ENCODE data around the gene FAM240A.

FAM240A gene

GRCh38 chr3:46619845-46620778 lies 7.8 kb downstream of the FAM240A start:
- FAIRE-seq (no peak), DNase-seq (ENCODE audit: insufficient read length, low spot score) (no peak)

DNA sequence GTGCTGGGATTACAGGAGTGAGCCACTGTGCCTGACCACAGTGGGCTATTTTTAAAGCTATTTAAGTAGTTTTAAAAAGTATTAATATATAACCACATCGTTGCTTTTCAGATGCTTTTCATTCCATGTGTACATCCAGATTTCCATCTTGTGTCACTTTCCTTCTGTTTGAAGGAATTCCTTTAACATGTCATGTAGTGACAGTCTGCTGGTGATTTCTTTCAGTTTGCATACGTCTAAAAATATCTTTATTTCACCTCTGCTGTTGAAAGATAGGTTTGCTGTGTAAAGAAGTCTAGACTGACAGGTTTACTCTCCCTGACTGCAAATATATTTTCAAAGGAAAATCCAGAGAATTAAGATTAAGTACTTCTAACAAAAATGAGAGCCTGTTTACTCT lies 12.2 kb downstream of the FAM240A start:
- no peak for FAIRE-seq

DNA sequence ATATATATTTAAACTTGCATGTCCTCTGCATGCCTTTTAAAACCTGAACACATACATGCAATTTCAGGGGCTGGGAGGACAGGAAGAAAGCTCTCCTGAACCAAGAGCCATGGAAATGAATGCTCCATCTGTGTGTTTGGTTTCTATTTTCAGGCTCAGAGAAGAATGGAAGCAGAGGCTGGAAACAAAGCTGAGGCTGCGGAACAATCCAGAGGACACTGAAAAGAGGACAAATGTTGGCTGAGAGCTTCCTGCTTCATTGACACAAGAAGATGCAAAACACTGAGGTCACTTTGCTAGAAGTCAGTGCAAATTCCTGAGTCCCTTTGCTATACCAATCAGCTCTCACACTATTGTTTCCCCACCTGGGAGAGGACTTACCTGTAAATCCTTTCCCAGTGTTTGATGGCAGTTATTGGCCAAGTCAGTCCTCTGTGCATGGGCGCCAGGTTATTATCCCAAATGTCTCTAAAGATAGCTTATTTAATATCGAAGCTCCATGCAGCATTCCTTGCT lies 12.7 kb downstream of the FAM240A start:
- DNase-seq (ENCODE audit: insufficient read length, low spot score) (no peak), FAIRE-seq (no peak)

More for the DNA sequence above, 12.2 kb downstream of the FAM240A start:
- no peak for DNase-seq (ENCODE audit: insufficient read length, low spot score)

DNA sequence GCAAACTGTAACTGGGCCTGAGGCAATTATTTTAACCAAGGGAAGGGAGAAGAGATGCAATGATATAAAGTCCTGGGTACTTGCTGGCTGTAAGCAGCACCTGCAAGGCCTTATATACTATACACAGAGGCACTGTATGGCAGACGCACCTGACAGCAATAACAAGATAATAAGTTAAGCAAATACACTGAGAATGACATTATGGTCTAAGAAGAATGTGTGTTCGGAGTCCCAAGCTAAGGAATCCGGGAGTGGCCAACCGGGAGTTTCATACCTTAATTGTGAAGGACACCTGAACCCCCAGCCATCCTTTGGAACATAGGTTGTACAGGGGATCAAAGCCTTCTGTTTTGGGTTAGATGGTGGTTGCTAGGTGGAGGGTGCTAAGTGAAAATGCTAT lies 13.7 kb downstream of the FAM240A start:
- DNase-seq (ENCODE audit: insufficient read length, low spot score), result no peak
- FAIRE-seq, result no peak

GRCh38 chr3:46627078-46627477 lies 14.8 kb downstream of the FAM240A start:
- no peak for DNase-seq (ENCODE audit: insufficient read length, low spot score)
- no peak for FAIRE-seq

GRCh38 chr3:46628901-46629369 lies 16.6 kb downstream of the FAM240A start:
- no peak for FAIRE-seq

DNA sequence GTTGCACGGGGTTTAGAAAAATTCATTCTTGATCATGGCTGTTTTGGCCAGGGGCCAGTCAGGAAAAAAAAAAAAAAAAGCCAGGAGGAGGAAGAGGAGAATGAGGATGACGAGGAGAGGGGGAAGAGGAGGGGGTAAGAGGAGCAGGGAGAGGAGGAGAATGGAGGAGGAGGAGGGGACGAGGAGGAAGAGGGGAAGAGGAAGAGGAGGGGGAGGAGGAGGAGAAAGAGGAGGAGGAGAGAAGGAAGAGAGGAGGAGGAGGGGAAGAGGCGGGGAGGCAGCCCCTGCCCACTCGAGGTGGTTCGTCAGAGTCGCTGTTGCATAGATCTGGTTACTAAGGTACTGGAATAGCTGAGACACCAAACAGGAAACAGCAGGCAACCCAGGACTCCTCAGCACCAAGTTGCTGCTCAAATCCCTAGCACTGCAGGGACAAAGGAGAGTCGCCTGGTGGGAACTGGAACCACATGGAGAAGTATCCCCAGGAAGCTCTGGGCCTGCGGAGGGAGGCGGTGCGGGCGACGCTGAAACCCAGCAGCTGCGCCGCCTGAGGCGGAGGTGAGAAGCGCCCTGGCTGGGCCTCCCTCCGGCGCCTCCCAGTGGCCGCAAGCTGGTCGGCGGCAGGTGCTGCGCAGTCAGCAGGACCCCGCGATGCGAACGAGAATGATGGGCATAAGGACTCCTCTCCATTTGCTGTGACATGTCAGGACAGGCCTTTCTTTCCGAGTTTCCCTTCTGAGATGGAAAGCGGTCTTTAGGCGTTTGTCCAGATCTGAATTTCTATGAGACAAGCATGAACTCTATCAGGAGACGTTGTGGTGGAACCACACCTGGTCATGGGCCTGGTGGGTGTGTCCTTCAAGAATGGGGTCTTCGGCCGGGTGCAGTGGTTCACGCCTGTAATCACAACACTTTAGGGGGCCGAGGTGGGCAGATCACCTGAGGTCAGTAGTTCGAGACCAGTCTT lies 17.5 kb downstream of the FAM240A start:
- peak; percentile 80 for DNase-seq (ENCODE audit: insufficient read length, low spot score)

More at GRCh38 chr3:46628901-46629369, 16.6 kb downstream of the FAM240A start:
- no peak for DNase-seq (ENCODE audit: insufficient read length, low spot score)

DNA sequence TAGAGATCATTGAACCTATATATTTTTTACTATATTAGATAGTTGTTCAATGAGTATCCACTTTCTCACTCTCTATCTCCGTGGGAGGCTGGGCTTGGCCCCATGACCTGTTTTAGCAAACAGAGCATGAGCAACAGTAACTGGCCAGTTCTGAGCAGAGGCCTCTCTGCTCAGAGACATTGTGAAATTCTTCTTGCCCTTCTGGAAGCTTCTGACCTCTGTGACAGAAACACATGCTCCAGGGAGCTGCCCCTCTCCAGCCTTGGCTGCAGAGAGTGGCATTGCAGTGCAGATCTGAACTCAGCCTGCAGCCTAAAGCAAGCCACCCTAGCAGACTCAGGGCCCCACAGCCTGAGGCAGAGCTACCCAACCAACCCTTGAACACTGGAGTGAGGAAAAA lies 20.5 kb downstream of the FAM240A start:
- DNase-seq (ENCODE audit: insufficient read length, low spot score) (no peak), FAIRE-seq (no peak)

More for the DNA sequence above, 17.5 kb downstream of the FAM240A start:
- FAIRE-seq, result peak; percentile 93

- FAIRE-seq, result no peak
Observed at GRCh38 chr3:46634856-46635255, 22.5 kb downstream of the FAM240A start.

DNA sequence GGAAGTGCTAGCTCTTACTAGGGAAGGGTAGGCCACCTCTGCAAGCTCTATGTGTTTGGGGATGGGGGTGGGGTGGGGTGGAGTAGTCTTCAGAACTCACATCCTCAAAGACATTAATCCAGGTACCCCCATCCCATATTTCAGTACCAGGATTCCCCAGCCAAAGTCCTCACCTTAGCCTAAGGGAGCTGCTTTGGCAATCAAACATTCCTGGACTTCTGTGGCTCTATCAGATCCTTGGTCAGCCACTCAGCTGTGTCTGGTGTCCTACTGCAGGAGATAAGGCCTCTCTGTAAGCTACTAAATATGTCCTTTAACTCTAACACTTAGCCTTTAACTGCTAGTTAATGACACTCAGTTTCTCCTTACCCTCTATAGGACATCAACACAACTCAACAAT lies 26.9 kb downstream of the FAM240A start:
- DNase-seq (ENCODE audit: insufficient read length, low spot score) (no peak), FAIRE-seq (no peak)

More at GRCh38 chr3:46634856-46635255, 22.5 kb downstream of the FAM240A start:
- DNase-seq (ENCODE audit: insufficient read length, low spot score), result no peak

- DNase-seq (ENCODE audit: insufficient read length, low spot score) (no peak), FAIRE-seq (no peak)
Observed at GRCh38 chr3:46640927-46641326, 28.6 kb downstream of the FAM240A start.

GRCh38 chr3:46642971-46643370 lies 30.6 kb downstream of the FAM240A start:
- FAIRE-seq (no peak), DNase-seq (ENCODE audit: insufficient read length, low spot score) (no peak)

DNA sequence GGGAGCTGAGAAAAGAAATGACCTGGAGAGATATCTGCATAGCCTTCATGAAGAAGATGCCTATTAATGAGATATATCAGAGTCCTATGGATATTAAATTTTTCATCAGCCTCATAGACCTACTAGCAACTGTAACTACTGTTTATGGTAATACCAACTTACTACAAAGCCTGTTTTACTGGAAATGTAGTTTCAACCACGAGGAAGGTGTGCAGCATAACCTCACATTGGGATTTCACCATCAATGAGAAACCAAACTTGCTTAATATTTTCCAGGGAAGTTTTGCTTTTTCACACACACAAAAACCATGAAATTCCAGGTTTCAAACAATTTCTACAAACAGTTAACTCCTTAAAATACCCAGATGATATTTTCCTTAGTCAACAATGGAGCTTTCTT lies 31.4 kb downstream of the FAM240A start:
- no peak for FAIRE-seq
- no peak for DNase-seq (ENCODE audit: insufficient read length, low spot score)

DNA sequence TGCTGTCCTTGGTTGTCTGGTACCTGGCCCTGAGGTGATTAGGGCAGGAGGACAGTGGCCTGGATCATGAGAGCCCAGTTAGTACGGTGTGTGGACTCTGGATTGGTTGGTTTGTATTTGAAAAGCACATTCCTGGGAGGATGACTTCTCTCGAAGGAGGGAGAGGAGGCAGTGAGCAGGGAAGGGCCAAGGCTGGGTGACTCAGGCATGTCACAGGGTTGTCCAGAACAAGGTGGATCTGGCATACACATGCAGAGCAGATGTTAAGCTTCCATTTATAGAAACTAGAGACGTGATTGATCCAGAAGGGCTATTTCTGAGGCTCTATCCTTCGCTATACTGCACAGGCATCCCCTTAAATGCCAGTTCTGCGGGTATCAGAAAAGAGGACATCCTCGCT lies 34.4 kb downstream of the FAM240A start:
- no peak for DNase-seq (ENCODE audit: insufficient read length, low spot score)
- no peak for FAIRE-seq

DNA sequence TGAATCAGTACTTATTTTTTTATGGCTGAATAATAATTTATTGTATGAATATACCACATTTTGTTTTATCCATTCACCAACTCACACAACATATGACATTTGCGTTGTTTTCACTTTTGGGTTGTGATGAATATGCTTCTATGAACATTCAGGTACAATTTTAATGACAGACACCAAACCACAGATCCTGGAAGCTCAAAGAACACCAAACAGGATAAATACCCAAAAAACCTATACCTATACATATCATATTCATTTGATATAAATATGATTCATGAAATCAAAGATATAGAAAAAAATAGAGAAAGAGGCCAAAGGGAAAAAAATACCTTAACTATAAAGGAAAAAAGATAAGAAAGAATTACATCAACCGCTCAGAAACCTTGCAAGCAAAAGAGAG lies 35.8 kb downstream of the FAM240A start:
- FAIRE-seq (no peak), DNase-seq (ENCODE audit: insufficient read length, low spot score) (no peak)

GRCh38 chr3:46649436-46649835 lies 37.1 kb downstream of the FAM240A start:
- FAIRE-seq (no peak), DNase-seq (ENCODE audit: insufficient read length, low spot score) (no peak)

- no peak for DNase-seq (ENCODE audit: insufficient read length, low spot score)
- FAIRE-seq, result no peak
Observed at GRCh38 chr3:46651084-46651483, 38.8 kb downstream of the FAM240A start.

- FAIRE-seq, result no peak
Observed at GRCh38 chr3:46655271-46655670, 42.9 kb downstream of the FAM240A start.

GRCh38 chr3:46656778-46657556 lies 44.6 kb downstream of the FAM240A start:
- DNase-seq (ENCODE audit: insufficient read length, low spot score) (no peak), FAIRE-seq (no peak)

More at GRCh38 chr3:46655271-46655670, 42.9 kb downstream of the FAM240A start:
- DNase-seq (ENCODE audit: insufficient read length, low spot score), result no peak

GRCh38 chr3:46659285-46659684 lies 47.0 kb downstream of the FAM240A start:
- no peak for DNase-seq (ENCODE audit: insufficient read length, low spot score)

More at GRCh38 chr3:46659285-46659684, 47.0 kb downstream of the FAM240A start:
- FAIRE-seq, result no peak
